DOHH2 (cell line): ENCODE results near the gene CCKAR.

Experiments
- EZH2phosphoT487 ChIP-seq: fragments of 200-600 bp; sonication (generic); IDR thresholded peaks from 2 replicates; pipeline ENCODE4 v1.6.1; 2017; ENCODE audit warnings: borderline replicate concordance, mild to moderate bottlenecking, antibody characterized with exemption, low read length, moderate library complexity, mixed read lengths
- TF ChIP-seq, protein P1 (sequence below): fragments of 200-600 bp; sonication (generic); IDR thresholded peaks from one replicate; pipeline ENCODE4 v1.5.1; 2014; ENCODE audit warnings: antibody characterized with exemption, mild to moderate bottlenecking, low read depth, low read length; ENCODE audit not compliant: poor library complexity, severe bottlenecking

DNA sequence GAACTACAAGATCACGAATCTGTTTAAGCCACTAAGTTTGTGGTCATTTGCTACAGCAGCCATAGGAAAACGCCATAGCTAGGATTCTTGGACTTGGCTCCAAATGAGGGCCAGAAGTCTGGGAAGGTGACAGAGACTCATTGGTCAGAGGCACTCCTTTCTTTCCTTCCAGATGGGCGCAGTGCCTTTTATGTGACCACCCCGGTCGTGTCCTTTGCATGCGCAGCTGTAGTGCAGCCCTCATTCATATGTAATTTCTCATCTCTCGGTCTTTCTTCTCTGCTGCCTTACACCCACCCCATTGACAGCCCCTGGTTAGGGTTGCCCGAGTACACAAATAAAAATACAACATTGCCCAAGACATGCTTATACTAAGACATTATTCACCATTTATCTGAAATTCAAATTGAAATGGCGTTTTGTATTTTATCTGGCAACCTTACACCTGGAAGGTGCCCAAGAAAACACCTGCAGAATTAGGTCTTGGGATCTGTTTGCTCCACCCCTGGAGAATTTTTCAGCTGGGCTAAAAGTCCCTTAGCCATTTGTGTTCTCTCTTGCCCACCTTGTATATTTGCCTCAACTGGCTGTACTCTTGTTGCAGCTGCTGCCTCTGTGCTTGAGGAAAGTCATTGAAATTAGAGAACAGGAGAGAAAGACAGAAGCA is 21.9 kb downstream of the CCKAR start:
- TF ChIP-seq, protein P1, sequence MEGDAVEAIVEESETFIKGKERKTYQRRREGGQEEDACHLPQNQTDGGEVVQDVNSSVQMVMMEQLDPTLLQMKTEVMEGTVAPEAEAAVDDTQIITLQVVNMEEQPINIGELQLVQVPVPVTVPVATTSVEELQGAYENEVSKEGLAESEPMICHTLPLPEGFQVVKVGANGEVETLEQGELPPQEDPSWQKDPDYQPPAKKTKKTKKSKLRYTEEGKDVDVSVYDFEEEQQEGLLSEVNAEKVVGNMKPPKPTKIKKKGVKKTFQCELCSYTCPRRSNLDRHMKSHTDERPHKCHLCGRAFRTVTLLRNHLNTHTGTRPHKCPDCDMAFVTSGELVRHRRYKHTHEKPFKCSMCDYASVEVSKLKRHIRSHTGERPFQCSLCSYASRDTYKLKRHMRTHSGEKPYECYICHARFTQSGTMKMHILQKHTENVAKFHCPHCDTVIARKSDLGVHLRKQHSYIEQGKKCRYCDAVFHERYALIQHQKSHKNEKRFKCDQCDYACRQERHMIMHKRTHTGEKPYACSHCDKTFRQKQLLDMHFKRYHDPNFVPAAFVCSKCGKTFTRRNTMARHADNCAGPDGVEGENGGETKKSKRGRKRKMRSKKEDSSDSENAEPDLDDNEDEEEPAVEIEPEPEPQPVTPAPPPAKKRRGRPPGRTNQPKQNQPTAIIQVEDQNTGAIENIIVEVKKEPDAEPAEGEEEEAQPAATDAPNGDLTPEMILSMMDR = no peak
- TF ChIP-seq EZH2phosphoT487 = no peak
